NCI-H1092 treated with DMSO at 0.1 percent for 48 hours (cell line): ENCODE data around the gene RARRES2.
A peak's percentile ranks its signal among the peaks of the same experiment; 100 is the strongest.

Experiments
- DNase-seq: peaks from one replicate; lab custom pipeline; 2025; lab: John Stamatoyannopoulos, UW

Gene RARRES2

GRCh38 chr7:150376560-150376959 lies 35.1 kb upstream of the RARRES2 start:
- no peak for DNase-seq

- DNase-seq: no peak
These were observed 34.5 kb upstream of the RARRES2 start for GRCh38 chr7:150375662-150376521.

GRCh38 chr7:150374472-150374871 lies 33.0 kb upstream of the RARRES2 start:
- no peak for DNase-seq

GRCh38 chr7:150374026-150374425 lies 32.6 kb upstream of the RARRES2 start:
- no peak for DNase-seq

- no peak for DNase-seq
These were observed 31.8 kb upstream of the RARRES2 start for GRCh38 chr7:150373049-150373801.

- DNase-seq: no peak
These were observed 31.0 kb upstream of the RARRES2 start for GRCh38 chr7:150372271-150373048.

GRCh38 chr7:150371996-150372270 lies 30.5 kb upstream of the RARRES2 start:
- DNase-seq: no peak

- no peak for DNase-seq
These were observed 29.9 kb upstream of the RARRES2 start for GRCh38 chr7:150371131-150371995.

- DNase-seq: no peak
These were observed 29.2 kb upstream of the RARRES2 start for GRCh38 chr7:150370612-150371071.

GRCh38 chr7:150369748-150370501 lies 28.5 kb upstream of the RARRES2 start:
- DNase-seq: no peak

- peak; percentile 61 for DNase-seq
These were observed 27.7 kb upstream of the RARRES2 start for GRCh38 chr7:150368884-150369747.

GRCh38 chr7:150368096-150368883 lies 26.9 kb upstream of the RARRES2 start, which contains the start of gene REPIN1:
TSS of gene REPIN1 (plus strand) at chr7:150368822. CDS start at chr7:150369712, 890 bp downstream.
- peak; percentile 92 for DNase-seq

GRCh38 chr7:150367677-150368095 lies 26.3 kb upstream of the RARRES2 start:
- peak; percentile 91 for DNase-seq

- DNase-seq: no peak
These were observed 24.4 kb upstream of the RARRES2 start for GRCh38 chr7:150365673-150366398.

GRCh38 chr7:150365194-150365593 lies 23.8 kb upstream of the RARRES2 start:
- no peak for DNase-seq

- no peak for DNase-seq
These were observed 22.4 kb upstream of the RARRES2 start for GRCh38 chr7:150363872-150364271.

GRCh38 chr7:150363370-150363769 lies 21.9 kb upstream of the RARRES2 start:
- peak; percentile 63 for DNase-seq
